HG03196 (cell line): ENCODE results near the gene TGFBRAP1.

Experiments
- ATAC-seq: cut with Tn5 transposase; IDR thresholded peaks from one replicate; pipeline ENCODE4 v1.9.1; 2021; ENCODE audit not compliant: unreplicated experiment

Gene TGFBRAP1

DNA sequence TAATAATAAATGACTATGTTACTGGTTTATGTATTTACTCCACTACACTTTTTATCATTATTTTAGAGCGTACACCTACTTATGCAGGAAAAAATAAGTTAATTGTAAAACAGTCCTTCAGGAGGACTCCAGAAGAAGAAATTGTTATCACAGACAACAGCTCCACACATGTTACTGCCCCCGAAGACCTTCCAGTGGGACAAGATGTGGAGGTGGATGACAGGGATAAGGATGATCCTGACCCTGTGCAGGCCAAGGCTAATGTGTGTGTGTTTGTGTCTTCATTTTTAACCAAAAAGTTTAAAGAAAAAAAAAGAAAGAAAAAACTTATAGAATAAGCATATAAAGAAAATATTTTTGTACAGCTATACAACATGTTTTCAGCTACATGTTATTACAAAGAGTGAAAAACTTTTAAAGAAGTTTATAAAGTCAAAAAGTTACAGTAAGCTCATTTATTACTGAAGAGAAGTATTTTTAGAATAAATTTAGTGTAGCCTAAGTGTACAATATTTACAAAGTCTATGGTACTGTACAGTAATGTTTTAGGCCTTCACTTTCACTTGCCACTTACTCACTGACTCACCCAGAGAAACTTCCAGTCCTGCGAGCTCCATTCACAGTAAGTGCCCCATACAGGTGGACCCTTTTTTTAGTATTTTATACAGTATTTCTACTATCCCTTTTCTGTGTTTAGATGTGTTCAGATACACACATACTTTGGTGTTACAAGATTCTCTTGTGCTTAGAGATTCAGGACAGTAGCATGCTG is 7.5 kb downstream of the TGFBRAP1 start:
- ATAC-seq = no peak

DNA sequence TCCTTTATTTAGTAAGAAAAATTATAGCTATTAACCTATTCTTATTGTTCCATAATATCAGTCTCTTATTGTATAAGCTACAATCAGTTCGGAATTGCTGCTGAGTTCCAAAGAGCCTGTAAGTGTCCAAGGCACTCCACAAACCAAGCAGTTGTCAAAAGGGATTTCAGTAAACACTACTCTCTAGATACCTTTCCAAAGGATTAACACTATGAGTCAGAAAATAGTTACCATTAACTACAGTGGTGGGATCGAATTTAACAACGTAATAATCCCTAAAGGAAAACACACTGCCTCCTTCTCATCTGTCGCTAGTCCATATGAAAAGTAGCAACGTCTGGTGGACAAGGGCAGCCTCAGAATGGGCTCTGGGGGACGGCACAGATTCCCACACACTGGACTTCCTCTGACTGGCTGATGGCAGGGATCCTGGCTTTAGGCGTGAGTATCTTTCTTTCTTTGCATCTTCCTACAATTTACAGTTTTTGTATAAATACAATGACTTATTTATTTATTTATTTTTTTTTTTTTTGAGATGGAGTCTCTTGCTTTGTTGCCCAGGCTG is 8.8 kb downstream of the TGFBRAP1 start:
- no peak for ATAC-seq

DNA sequence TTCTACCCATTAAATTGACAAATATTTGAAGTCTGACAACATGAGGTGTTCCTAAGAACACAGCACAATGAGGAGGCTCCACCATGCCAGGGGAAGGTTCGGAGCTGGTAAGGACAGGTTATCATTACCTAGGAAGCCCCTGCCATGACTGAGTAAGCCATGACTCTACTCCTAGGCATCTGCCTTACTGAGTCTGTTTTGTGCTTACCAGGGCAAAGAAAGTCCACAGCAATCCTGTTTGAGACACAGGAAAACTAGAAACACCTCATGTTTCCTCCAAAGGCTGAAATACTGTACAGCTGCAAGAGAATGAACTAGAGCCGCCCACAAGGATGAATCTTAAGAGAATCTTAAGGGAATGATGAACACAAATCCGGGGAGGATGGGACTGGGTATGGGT is 11.6 kb downstream of the TGFBRAP1 start:
- no peak for ATAC-seq

DNA sequence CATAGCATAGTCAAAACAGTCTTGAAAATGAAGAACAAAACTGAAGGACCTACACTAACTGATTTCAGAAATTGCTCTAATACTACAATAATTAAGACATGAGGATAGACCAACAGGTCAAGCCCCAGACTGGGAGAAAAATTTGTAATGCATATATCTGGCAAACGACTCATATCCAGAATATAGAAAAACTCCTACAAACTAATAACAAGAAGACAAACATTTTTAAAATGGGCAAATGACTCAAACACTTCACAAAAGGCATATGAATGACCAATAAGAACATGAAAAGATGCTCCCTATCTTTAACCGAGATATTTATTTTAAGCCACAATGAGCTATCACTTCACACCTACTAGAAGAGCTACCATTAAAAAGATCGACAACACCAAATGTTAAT is 14.2 kb downstream of the TGFBRAP1 start:
- peak; percentile 39 for ATAC-seq

DNA sequence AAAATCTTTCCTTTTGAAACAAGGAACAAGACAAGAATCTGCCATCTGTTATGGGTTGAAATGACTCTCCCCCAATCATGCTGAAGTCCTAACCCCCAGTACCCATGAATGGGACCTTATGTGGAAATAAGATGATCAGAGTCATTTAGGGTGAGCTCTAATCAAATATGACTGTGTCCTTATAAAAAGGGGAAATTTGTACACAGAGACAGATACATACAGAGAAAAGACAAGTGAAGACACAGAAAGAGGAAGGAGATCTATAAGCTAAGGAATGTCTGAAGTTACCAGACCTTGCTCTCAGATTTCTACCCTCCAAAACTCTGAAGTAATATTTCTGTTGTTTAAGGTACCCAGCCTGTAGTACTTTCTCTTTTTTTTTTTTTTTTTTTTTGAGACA is 15.7 kb downstream of the TGFBRAP1 start:
- ATAC-seq = no peak

DNA sequence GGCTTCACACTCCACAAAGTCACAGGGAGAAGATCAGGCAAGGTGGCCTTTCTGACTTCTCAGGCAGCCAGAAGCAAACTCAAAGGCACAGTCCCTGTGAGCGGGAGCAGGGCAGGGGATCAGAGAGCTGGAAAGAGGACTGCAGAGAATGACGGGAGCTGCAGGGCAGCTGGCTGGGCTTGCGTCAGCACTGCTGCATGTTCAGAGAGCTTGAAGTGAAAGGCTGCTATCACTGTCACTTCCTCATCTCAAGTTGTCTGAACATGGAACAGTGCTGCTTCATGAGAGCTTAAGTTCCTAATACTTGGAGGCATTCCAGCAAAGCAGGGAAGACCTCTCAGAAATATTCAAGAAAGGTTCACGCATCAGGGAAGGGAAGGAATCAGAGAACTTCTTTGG is 20.4 kb downstream of the TGFBRAP1 start:
- no peak for ATAC-seq

DNA sequence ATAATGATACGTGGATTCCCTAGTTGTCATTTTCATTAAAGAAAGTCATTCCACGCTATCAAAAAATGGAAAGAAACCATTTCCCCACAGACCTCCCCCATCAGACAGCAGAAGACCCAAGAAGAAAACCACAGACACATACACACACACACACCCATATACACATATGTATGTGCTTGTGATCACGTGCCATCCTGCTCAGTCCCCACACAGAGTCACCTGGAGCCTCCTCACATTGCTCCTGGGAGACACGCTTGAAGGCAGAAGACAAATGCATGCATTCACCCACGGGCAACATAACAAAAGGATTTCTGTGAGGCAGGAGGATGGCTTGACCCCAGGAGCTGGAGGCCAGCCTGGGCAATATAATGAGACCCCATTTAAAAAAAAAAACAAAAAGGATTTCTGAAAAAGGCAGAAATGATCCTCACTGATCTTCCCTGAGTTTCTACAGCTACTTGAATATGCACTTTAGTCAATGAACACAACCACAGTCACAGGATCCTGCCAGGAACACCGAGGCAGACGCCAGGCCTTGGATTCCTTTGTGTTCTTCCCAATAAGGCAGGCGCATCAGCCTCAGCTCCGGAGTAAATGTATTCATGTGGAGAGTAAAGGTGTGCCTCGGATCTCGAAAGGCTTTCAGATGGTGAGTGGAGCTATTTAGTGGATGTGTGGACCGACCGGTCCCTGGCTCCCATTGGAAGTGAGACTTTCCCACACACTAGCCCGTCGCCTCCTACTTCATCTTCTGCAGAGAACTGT is 21.0 kb downstream of the TGFBRAP1 start:
- no peak for ATAC-seq

DNA sequence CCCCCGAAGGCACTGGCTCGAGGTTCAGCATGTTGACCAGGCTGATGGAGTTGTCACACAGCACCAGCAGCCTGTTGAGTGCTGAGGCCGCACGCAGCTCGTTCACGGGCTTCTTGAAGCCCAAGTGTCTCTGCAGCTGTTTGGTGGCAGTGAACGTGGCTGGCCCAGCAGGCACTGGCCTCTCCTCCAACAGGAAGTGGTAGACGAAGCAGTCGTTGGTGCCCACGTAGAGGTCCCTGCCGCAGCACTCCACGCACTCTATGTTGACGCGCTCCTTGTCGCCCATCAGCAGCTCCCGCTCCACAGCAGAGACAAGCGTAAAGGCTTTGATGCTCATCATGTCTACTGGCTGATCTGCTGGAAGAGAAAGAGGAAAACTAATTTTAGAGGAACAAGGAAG is 21.6 kb downstream of the TGFBRAP1 start:
- ATAC-seq = no peak

DNA sequence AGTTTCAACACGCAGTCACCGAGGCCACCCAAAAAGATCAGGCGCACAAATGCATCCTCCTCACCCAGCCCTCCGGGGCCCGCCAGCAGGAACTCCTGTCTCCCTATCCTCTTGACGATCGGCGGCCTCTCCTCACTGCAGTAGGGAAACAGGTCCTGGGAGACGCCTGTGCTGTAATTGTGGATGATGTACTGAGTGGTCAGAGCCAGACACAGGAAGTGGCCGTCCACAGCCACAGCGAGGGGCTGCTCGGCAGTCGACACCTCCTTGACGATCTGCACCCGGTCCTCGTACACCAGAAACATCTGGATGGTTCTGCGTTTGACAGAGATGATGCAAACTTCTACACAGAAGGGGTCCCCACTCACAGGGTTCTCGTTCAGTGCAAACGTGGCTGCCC is 22.0 kb downstream of the TGFBRAP1 start:
- ATAC-seq = no peak

DNA sequence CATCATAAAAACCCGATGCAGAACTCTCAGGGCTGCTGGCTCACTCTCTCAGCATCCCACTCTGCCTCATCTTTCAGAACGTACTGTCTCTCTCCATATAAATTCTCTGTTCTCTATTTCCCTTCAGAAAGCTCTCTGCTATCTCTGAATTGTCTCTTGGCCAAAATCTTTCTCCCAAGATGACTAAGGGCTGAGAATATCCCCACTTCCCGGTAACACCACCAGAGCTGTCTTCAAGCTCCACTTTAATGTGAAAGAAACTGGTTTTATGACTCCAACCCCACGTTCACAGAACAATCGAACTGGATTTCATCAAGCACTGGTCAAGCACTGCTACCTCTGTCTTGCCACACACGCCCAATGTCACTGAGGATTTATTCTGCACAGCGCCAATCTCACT is 22.4 kb downstream of the TGFBRAP1 start:
- ATAC-seq = no peak

DNA sequence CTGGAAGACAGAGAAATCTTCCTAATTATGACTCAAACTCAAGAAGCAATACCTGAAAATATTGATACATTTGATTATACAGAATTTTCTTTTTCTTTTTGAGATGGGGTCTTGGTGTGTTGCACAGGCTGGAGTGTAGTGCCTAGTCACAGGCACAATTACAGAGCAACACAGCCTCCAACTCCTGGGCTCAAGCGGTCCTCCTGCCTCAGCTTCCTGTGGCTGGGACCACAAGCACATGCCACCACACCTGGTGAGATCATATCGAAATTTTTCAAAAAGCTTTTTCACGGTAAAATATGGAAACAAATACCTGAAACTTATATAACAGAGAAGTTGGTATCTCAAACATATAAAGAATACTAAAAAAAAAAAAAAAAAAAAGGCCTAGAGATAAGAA is 27.9 kb downstream of the TGFBRAP1 start:
- ATAC-seq = no peak

DNA sequence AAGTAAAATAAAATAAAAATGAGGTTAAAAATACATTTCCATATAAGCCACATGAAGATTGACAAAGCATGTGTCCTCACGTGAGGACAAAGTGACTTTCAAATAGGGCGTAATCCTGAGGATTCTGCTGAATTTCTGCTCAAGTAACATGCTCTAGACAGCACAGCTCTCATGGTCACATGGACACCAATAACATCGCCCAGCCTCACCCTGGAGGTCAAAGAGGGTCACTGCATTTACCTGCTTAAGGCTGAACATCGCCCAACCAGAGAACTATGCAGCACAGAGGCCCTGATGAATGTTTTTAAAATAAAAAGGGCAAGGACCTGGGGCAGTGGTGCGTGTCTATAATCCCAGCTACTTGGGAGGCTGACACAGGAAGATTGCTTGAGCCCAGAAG is 30.2 kb downstream of the TGFBRAP1 start:
- ATAC-seq = no peak

DNA sequence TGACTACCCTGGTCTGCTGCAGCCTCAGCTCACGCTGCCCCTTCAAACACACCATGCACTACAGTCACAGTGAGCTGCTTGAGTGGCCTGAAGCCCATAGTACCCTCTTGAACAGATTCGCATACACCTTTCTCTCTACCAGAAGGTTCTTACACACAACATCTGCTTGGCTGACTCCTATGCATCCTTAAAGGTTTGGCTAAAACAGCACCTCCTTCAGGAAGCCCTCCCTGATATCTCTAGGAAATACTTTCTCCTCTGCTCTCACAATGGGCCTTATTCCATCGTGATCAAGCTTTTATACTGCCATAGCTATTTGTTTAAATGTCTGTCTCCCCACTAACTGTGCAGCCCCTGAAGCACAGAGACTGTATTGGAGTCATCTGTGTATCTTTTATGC is 31.5 kb downstream of the TGFBRAP1 start:
- no peak for ATAC-seq

DNA sequence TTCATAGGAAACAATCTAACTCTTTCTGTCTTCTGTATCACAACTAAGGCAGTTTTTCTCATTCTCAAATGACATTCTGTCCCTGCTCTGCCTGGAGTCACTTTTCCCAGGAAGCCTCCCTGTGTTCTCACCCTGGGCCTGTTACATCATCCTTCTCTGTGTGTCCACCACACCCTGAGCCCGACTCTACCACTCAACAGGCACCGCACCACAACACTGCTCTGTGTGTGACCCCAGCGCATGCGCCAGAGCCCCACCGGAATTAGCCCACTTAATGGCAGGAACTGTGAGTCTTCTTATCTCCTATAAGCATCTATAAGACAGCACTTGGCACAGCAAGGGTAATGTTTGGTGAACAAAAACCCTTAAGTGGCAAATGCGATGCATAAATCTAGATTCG is 32.3 kb downstream of the TGFBRAP1 start:
- no peak for ATAC-seq

DNA sequence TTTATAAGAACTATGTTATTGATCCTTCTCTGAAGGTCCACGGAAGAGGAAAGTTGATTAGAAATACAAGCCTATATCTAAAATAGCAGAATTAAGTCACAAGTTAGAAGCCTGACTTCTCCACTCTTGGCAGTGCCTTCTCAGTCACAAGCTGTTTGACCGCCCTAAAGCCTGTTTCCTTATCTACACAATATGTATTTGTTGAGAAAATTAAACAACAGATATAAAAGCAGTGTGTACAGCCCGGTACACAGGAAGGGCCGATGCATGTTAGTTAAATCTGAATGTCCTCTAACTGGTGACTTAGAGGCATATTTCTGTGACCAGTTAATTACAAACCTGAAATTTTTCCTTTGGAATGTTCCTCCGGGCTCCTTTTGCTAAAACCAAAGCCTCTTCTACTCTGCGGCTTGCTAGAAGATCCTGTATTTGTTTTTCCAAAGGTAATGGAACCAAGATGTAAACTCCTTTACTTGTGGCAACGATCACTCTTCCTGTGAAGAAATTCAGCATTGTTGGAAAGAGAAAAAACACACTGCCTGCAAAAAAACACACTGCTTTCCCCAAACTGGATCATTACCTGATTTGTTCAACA is 33.4 kb downstream of the TGFBRAP1 start:
- no peak for ATAC-seq

DNA sequence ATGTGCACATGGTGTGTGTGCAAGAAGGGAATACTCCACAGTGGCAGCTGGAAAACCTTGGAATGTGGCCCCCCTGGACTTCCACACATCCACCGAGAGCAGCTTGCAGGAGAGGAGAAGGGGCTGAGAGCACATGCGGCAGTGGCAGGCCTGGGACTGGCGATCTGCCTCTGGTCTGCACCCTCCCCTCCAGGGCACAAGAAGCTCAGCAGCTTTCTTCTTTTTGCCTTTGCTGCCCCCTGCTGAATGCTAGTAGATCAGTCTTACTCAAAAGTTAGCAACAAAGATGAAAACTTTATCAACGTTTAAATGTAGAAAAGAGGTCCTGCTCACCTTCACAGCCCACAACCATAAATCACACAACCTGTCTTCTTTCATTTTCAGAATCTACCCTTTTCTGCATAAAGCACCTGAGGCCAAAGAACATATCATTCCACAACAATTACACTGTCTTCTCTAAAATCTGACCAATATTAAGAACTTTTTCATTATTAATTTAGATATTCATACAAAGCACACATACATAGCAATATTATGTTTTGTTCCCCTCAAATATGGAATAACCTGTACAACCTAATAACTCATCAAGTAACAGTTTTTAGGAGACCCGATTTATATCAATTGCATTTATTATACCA is 34.6 kb downstream of the TGFBRAP1 start:
- ATAC-seq = no peak

DNA sequence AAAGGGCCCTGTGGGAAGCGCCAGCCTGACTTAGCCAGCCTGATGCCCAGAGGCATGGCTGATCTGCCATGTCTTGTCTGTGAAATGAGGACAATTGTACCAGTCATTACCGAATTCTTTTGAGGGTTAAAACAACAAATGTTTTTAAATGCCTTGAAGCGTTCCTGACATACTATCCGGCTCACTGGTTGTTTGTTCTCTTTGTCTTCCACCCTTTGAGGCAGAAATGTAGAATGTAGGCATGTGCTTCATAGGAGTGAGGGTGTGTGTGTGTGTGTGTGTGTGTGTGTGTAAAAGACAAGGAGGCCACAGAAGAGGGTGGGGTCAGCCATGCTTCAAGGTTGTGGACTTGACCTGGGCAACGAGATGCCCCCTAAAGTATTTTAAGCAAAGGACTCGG is 35.5 kb downstream of the TGFBRAP1 start:
- ATAC-seq = no peak

DNA sequence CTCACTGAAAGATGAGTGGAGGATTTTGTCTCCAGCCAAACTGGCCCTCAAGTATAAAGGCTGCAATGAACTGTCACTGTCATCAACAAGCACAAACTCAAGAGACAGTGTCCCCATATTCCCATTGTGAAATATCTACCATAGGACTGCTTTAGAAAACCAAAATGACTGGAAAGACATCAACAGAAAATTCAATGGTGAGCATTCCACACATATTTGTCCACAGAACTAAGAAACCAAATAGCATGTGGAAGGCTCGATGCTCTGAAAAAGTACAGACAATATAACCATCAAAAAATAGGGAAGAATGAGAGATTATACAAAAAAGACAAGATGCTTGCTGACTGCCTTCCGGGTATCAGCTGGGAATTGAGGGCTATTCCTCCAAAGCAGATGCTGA is 37.6 kb downstream of the TGFBRAP1 start:
- no peak for ATAC-seq

DNA sequence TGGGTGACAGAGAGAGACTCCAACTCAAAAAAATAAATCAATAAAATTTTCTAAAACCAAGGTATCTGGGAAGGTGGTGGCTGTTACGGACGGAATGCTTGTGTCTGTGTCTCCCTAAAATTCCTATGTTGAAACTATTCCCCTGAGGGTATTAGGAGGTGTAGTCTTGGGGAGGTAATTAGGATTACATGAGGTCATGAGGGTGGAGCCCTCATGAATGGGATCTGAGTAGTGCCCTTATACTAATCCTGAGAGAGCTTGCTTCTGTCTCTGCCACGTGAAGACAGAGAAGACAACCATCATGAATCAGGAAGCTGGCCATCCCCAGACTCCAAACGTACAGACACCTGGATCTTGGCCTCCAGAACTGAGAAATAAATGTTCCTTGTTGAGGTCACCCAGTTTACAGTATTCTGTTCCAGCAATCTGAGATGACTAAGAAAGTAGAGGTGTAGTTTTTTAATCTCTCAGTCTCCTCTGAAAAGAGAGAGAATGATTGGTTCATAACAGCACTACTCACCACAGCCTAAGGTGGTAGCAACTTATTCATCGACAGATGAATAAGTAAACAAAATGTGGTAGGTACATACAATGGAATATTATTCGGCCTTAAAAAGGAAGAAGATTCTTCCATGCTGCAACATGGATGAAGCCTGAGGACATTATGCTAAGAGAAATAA is 38.4 kb downstream of the TGFBRAP1 start:
- ATAC-seq = no peak

DNA sequence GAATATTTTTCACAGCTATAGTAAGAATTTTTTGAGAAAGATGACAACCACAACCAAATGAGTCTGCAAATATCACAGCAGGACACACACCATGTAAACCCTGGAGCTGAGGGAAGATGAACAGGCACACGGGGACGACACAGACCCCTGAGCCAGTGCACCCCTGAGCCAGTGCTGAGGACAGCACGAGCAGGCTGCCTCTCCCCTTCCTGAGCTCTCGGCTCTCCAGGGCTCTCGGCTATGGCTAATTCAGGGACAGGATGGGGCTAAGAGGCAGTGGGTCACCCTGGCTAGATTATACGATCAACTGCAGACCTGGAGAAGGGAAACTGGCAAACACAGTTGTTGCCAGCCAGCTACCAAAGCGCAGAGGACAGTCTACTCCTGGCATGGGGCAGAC is 41.4 kb downstream of the TGFBRAP1 start:
- no peak for ATAC-seq

DNA sequence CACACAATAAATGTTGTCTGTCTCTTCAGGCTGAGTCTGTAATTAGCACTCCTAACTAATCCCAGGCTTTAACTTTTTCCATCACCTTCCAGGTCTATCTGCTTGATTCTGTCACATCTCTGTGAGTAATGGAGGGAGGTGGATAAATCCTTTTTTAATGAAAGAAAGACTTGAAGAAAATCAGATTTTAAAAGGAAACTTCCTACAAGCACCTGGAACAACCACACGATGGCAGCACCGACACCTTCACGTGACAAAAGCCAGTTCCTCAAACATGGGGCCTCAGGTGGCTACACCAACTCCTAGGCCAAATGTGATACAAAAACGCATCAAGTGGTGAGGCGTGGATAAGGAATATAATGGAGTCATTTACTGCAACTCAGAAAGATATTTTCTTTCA is 41.8 kb downstream of the TGFBRAP1 start:
- no peak for ATAC-seq
